Posterior cingulate gyrus (tissue), 11 donors: ENCODE data around the gene PTGES3.
A peak's percentile ranks its signal among the peaks of the same experiment; 100 is the strongest.
"Not testable (repeated sequence)": the region's sequence is repeated elsewhere in the genome, so short reads cannot be mapped to it uniquely, and the experiment has no call there.

ENCODE experiments used
- DNase-seq, 10 donors: peaks; one replicate each; pipeline versions ENCODE4 v3.0.0 to v3.0.0-alpha.2; 2020 to 2021; ENCODE audit warnings: mixed read lengths in 3 of 10
- intact Hi-C: fragments of 100-400 bp; cut with DNase I; formaldehyde crosslinking; loops from one replicate; pipeline ENCODE4 v1.15.1; 2023

The PTGES3 gene

DNA sequence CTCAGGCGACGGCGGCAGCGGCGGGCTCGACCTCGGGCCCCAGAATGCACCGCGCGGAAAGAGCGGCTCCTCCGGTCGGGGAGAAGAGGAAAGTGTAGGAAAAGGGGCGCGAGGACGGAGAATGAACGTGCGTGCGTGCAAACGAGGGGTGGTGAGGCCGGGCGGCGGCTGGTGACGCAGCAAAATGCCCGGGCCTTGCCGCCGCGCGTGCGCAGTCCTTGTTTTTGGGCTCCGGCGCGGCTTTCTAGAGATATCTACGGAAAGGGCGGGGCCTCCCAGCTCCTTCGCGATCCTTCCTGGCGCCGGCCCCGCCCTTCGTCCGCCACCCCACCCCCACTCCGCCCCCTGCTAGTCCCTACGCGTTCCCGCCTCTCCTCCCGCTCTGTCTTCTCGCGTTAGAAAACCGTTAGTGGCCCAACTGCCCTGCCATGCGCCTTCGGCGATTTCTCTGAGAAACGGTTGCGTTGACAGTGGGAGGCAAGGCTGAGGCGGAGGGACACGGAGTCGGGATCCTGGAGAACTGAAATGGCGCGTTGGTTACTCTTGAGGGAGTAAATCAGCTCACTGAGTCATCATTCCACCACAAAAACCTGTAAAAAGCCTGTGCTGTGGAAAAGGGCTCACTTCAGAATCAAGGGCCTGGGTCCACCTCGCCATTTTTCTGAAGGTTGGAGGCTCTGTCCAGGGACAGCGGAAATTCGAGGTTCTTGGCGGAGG is at the start of gene PTGES3:
Gene PTGES3 (minus strand): TSS at position 156 of the 717 bp plus-strand sequence. CDS start 285 bp downstream, outside the sequence.
- intact Hi-C loops: loop anchor here (1.0 to 2.0 kb wide), 2 partner anchors 37 to 51 kb away; partner anchors contain the start of gene NACA
- DNase-seq: peak; percentile 87 to 99 (median 92)

DNA sequence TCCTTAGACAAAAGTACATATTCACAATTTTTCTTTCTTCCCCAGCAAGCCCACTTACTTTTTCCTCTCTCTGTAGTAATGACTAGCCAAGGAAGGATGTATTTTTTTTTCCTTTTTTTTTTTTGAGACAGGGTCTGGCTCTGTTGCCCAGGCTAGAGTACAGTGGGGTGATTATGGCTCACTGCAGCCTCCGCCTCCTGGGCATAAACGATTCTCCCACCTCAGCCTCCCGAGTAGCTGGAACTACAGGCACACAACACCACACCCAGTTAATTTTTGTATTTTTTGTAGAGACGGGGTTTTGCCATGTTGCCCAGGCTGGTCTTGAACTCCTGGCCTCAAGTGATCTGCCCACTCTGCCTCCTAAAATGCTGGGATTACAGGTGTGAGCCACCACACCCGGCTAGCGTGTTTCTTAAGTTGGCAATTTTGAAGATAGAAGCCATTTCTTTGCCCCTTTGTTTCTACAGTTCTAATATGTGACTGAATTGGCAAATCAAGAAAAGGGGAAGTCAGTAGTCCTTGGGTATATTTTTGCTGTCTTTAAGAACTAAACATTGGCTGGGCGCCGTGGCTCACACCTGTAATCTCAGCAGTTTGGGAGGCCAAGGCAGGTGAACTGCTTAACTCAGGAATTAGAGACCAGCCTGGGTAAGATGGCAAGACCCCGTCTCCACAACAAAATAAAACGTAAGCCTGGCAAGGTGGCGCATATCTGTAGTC is 40.2 kb upstream of the PTGES3 start:
- no peak for DNase-seq
- intact Hi-C loops: no loop called here

DNA sequence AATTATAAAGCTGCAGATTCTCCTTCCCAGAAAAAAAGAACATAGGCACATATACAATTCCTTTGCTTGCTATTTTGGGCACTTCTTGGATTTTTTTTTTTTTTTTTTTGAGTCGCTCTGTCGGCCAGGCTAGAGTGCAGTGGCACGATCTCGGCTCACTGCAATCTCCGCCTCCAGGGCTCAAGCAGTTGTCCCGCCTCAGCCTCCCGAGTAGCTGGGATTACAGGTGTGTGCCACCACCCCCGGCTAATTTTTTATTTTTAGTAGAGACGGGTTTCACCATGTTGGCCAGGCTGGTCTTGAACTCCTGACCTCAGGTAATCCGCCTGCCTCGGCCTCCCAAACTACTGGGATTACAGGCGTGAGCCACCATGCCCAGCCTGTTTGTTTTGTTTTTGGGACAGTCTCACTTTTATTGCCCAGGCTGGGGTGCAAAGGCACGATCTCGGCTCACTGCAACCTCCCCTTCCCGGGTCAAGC is 38.2 kb upstream of the PTGES3 start:
- intact Hi-C loops: not testable (repeated sequence)

GRCh38 chr12:56725723-56726102 is 37.6 kb upstream of the PTGES3 start:
- DNase-seq: no peak
- intact Hi-C loops: loop anchor here (1.0 kb wide), 1 partner anchor 37 kb away; the partner anchor contains the start of gene PTGES3

More for the DNA sequence above, 38.2 kb upstream of the PTGES3 start:
- peak in 1 of 10 donors; percentile 79 for DNase-seq

- intact Hi-C loops: loop anchor here (1.0 kb wide), 1 partner anchor 37 kb away; the partner anchor contains the start of gene PTGES3
- peak; percentile 98 to 100 (median 100) for DNase-seq
Observed at GRCh38 chr12:56724972-56725722, 37.1 kb upstream of the PTGES3 start, which contains the start of gene NACA. Gene NACA (minus strand): TSS chr12:56725299. CDS start chr12:56724521, 778 bp downstream.

GRCh38 chr12:56724701-56724971 is 36.6 kb upstream of the PTGES3 start:
- intact Hi-C loops: no loop called here
- DNase-seq: peak in 5 of 10 donors; percentile 10 to 70 (median 15)

DNA sequence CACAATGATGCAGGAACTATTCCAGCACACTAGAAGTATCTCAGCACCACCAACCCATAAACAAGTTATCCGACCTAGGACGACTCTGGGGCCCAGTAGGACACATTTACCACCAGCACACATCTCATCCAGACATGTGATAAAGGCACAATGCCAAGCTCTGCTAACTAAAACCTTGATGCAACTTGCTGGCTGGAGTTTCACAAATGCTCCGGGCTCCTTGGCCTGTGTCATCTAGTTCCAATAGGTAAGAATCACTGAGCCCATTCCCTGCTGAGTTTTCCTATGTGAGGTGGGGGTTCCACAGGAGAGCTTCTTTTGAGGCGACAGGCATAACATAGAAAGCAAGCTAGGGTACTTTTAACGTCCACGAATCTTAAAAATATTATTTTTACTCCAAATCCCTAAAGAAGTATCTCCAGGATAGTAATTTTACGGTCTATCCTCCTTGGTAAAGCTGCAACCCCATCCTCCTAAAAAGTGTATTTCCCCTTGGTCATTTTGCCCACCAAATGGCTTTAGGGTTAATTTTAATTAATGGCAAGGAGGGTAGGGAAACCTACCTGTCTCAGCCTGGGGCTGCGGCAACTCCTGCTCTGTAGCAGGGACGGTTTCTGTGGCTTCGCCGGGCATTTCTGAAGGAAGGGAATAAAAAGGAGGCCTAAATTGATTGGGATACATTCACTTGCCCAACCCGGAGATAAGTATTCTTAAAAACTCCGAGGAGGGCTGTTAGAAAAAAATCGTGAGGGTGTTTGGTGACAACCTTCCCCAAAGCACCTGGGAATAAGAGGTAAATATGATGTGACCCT is 36.0 kb upstream of the PTGES3 start:
- intact Hi-C loops: no loop called here
- DNase-seq: peak in 2 of 10 donors; percentile 12 to 31

- no peak for DNase-seq
- intact Hi-C loops: no loop called here
Observed at GRCh38 chr12:56723352-56723751, 35.3 kb upstream of the PTGES3 start.

GRCh38 chr12:56722832-56723231 is 34.7 kb upstream of the PTGES3 start:
- intact Hi-C loops: no loop called here
- no peak for DNase-seq

DNA sequence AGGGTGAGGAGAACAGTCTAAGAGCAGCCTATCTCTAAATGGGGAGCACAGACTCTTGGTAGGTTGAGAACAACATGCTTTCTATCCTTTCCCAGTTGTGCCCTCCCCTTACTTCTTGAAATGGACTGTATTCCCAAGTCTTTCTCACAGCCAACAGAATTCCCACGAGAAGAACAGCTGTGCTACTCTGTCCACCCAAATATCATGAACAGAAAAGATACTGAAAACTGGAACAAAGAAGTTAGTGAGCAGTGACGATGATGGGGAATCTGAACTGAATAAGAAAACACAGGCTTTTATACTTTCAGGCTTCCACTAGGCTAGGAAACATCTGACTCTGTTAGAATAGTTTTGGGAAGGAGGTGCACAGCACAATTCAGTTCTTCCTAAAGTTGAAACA is 33.6 kb upstream of the PTGES3 start:
- intact Hi-C loops: no loop called here
- DNase-seq: no peak

DNA sequence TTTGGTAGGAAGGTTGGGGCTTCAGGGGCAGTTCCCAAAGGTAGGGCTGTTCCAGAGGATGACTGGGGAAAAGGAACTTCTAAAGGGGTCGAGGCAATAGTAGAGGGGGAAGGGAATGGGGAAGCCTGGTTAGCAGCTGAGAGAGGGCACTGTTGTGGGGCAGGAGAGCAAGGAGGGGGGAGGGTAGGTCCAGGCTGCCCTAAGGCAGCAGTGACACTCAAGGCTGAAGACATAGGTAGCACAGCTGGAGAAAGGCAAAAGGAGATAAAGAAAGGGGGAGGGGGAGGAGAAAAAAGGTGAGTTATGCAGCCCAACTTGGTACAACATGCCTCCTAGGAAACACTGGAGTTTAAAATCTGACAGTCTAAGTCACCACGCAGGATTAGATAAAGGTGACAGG is 33.1 kb upstream of the PTGES3 start:
- intact Hi-C loops: no loop called here
- DNase-seq: no peak

DNA sequence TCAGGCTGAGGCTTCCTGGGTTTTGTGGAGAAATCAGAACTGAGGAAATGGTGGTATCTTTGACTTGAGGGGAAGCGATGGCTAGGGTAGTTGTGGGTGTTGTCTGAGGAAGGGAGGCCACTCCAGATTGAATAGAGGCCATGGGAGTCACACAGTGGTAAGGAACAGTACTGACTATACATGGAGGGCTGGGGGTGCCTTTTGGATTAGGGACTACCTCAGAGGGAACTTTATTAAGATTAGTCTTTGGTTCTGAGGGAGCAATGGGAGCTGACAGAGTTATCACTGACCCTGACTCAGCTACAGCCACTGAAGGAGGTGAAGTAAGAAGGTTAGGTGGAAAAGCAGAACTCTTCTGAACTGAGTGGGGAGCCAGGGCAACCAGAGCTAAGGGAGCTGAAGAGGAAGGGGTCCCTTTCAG is 32.7 kb upstream of the PTGES3 start:
- intact Hi-C loops: no loop called here
- DNase-seq: no peak

GRCh38 chr12:56719056-56719455 is 31.0 kb upstream of the PTGES3 start:
- intact Hi-C loops: no loop called here
- no peak for DNase-seq

- intact Hi-C loops: no loop called here
- no peak for DNase-seq
Observed at GRCh38 chr12:56718636-56719035, 30.6 kb upstream of the PTGES3 start.

DNA sequence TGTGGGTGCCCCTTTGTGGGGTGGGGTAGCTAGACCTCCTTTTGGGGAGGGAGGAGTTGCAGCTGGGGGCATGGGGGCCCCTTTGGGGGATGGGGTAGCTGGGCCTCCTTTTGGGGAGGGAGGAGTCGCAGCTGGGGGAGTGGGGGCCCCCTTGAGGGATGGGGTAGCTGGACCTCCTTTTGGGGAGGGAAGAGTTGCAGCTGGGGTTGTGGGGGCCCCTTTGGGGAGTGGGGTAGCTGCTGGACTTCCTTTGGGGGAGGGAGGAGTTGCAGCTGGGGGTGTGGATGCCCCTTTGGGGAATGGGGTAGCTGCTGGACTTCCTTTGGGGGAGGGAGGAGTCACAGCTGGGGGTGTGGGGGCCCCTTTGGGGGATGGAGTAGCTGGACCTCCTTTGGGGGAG is 30.1 kb upstream of the PTGES3 start:
- no peak for DNase-seq
- intact Hi-C loops: no loop called here

DNA sequence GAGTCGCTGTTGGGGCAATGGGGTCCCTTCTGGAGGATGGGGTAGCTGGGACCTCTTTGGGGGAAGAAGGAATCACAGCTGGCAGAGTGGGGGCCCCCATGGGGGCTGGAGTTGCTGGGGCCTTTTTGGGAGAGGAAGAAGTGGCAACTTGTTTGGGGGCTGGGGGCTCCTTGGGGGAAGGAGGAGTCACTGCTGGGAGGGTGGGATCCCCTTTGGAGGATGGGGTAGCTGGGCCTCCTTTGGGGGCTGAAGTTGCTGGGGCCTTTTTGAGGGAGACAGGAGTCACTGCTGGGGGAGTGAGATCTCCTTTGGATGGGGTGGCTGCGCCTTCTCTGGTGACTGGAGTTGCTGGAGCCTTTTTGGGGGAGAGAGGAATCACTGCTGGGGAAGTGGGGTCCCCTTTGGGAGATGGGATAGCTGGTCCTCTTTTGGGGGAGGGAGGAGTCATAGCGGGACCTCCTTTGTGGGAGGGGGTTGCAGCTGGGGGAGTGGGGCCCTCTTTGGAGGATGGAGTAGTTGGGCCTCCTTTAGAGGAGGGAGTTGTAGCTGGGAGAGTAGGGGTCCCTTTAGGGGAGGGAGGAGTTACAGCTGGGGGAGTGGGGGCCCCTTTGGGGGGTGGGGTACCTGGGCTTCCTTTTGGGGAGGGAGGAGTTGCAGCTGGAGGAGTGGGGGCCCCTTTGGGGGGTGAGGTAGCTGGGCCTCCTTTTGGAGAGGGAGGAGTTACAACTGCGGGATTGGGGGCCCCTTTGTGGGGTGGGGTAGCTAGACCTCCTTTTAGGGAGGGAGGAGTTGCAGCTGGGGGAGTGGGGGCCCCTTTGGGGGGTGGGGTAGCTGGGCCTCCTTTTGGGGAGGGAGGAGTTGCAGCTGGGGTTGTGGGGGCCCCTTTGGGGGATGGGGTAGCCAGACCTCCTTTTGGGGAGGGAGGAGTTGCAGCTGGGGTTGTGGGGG is 29.1 kb upstream of the PTGES3 start:
- DNase-seq: no peak
- intact Hi-C loops: no loop called here

- intact Hi-C loops: no loop called here
- peak in 1 of 10 donors; percentile 22 for DNase-seq
Observed at GRCh38 chr12:56716458-56716857, 28.4 kb upstream of the PTGES3 start.

DNA sequence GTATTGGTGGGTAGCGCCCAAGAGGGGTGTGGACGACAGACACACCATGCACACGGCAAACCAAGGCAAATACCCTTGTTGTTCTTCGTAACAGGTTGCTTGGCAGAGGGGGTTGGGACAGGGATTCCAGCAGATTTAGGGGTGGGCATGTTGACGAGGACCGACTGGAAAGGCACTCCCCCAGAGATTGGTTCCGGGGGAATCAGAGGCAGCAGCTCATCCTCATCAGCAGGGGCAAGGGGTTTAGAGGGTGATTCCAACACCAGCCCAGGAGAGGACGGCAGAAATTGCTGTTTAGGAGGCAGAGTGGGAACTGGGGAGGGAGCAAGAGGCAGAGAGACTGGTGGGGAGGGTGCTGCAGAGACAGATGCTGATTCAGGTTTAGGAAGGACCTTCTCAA is 27.7 kb upstream of the PTGES3 start:
- peak in 1 of 10 donors; percentile 46 for DNase-seq
- intact Hi-C loops: no loop called here

GRCh38 chr12:56714431-56714929 is 26.4 kb upstream of the PTGES3 start:
- DNase-seq: peak in 1 of 10 donors; percentile 9
- intact Hi-C loops: no loop called here
